ENCODE measurements around the gene CHRDL1. TPM values are rescaled to one million over a fixed set of nuclear protein-coding genes. Genes with fewer than 3 reads are reported as not detected.

Gene CHRDL1
- total RNA-seq, 3 donors from 2014 or later = 9.0 to 101 (median 23.5) TPM

GRCh38 chrX:110806145-110806544 is 10.5 kb upstream of the CHRDL1 start:
- no peaks in the 10 kb centered on the region for H3K36me3 ChIP-seq (ENCODE audit: low read depth)
- intact Hi-C loops (cut with DNase I, micrococcal nuclease) = no loop called here
- ATAC-seq (no peak), DNase-seq (no peak)
- H3K9me3 ChIP-seq = no peaks in the 10 kb centered on the region
- TF ChIP-seq CTCF (IDR thresholded peaks at IDR 0.05) = no peak
- no peak overlapping the region for H3K4me3 ChIP-seq
- H3K4me1 ChIP-seq (ENCODE audit: low read depth) = no peaks in the 10 kb centered on the region

- intact Hi-C loops (cut with DNase I, micrococcal nuclease) = no loop called here
- Histone ChIP-seq H3K36me3 (ENCODE audit: low read depth) (no peaks in the 10 kb centered on the region), H3K4me1 (ENCODE audit: low read depth) (no peaks in the 10 kb centered on the region), H3K9me3 (no peaks in the 10 kb centered on the region), H3K4me3 (no peak overlapping the region)
- DNase-seq = no peak
- TF ChIP-seq CTCF (IDR thresholded peaks at IDR 0.05) = no peak
- no peak for ATAC-seq
These were observed 9.7 kb upstream of the CHRDL1 start for GRCh38 chrX:110805303-110805702.

GRCh38 chrX:110804446-110804845 is 8.8 kb upstream of the CHRDL1 start:
- ATAC-seq (no peak), DNase-seq (no peak)
- H3K9me3 ChIP-seq = no peaks in the 10 kb centered on the region
- no peak overlapping the region for H3K4me3 ChIP-seq
- no peaks in the 10 kb centered on the region for H3K36me3 ChIP-seq (ENCODE audit: low read depth)
- H3K4me1 ChIP-seq (ENCODE audit: low read depth) = no peaks in the 10 kb centered on the region
- no peak for TF ChIP-seq CTCF (IDR thresholded peaks at IDR 0.05)
- intact Hi-C loops (cut with DNase I, micrococcal nuclease) = no loop called here

GRCh38 chrX:110803506-110803905 is 7.9 kb upstream of the CHRDL1 start:
- no peaks in the 10 kb centered on the region for H3K4me1 ChIP-seq (ENCODE audit: low read depth)
- no peaks in the 10 kb centered on the region for H3K36me3 ChIP-seq (ENCODE audit: low read depth)
- no peaks in the 10 kb centered on the region for H3K9me3 ChIP-seq
- no peak for TF ChIP-seq CTCF (IDR thresholded peaks at IDR 0.05)
- ATAC-seq (no peak), DNase-seq (no peak)
- H3K4me3 ChIP-seq = no peak overlapping the region
- intact Hi-C loops (cut with DNase I, micrococcal nuclease) = no loop called here

GRCh38 chrX:110796407-110796697 is 735 bp upstream of the CHRDL1 start:
- Histone ChIP-seq H3K36me3 (ENCODE audit: low read depth) (no peaks in the 10 kb centered on the region), H3K4me3 (no peak overlapping the region), H3K9me3 (no peaks in the 10 kb centered on the region), H3K4me1 (ENCODE audit: low read depth) (no peaks in the 10 kb centered on the region)
- no peak for TF ChIP-seq CTCF (IDR thresholded peaks at IDR 0.05)
- no peak for DNase-seq
- no peak for ATAC-seq
- intact Hi-C loops (cut with DNase I, micrococcal nuclease) = no loop called here

- intact Hi-C loops (cut with DNase I, micrococcal nuclease) = no loop called here
- ATAC-seq = no peak
- no peak overlapping the region for H3K4me3 ChIP-seq
These were observed 1.0 kb downstream of the CHRDL1 start for GRCh38 chrX:110794601-110795000.

More at GRCh38 chrX:110794601-110795000, 1.0 kb downstream of the CHRDL1 start:
- TF ChIP-seq CTCF (IDR thresholded peaks at IDR 0.05) = no peak
- H3K9me3 ChIP-seq = no peaks in the 10 kb centered on the region
- no peaks in the 10 kb centered on the region for H3K4me1 ChIP-seq (ENCODE audit: low read depth)
- H3K36me3 ChIP-seq (ENCODE audit: low read depth) = no peaks in the 10 kb centered on the region
- DNase-seq = no peak
